ENCODE measurements around the gene COL11A1. TPM values are rescaled to one million over a fixed set of nuclear protein-coding genes. Genes with fewer than 3 reads are reported as not detected.

COL11A1 gene
- total RNA-seq, 1 experiment from 2014 or later: not detected

- intact Hi-C loops (cut with micrococcal nuclease; ENCODE audit: unreplicated experiment): no loop called here
- no peaks in the 10 kb centered on the region for H3K36me3 ChIP-seq (ENCODE audit: control insufficient read depth, insufficient read depth, low read length)
- H3K4me3 Mint-ChIP-seq (ENCODE audit: unreplicated experiment): no peak overlapping the region
- no peak overlapping the region for H3K4me3 ChIP-seq (ENCODE audit: low read depth, low read length)
- no peak overlapping the region for H3K27ac Mint-ChIP-seq (ENCODE audit: unreplicated experiment)
- CTCF ChIA-PET: no interaction called here
- POLR2A ChIA-PET: no interaction called here
- no peak for TF ChIP-seq CTCF (IDR thresholded peaks at IDR 0.05; ENCODE audit: insufficient read depth in 1 of 2, low read depth in 1 of 2, low read length in 1 of 2, severe bottlenecking in 1 of 2, unreplicated experiment in 1 of 2)
- H3K27me3 ChIP-seq (replicated peaks; ENCODE audit: control insufficient read depth, insufficient read depth, low read length): no peaks in the 10 kb centered on the region
- no peak for DNase-seq
- H3K36me3 Mint-ChIP-seq (ENCODE audit: insufficient read depth, unreplicated experiment): peaks cover 6% of the 10 kb centered on the region
- H3K4me1 Mint-ChIP-seq (ENCODE audit: low read depth, unreplicated experiment): peaks cover 13% of the 10 kb centered on the region
- no peaks in the 10 kb centered on the region for H3K27me3 Mint-ChIP-seq (ENCODE audit: insufficient read depth, unreplicated experiment)
- H3K4me1 ChIP-seq: peaks cover 27% of the 10 kb centered on the region
- no TSS peak for BruUV-seq (replicated peaks)
- H3K9me3 ChIP-seq: no peaks in the 10 kb centered on the region
- H3K9me3 Mint-ChIP-seq (ENCODE audit: unreplicated experiment): peaks cover 10% of the 10 kb centered on the region
Observed at GRCh38 chr1:102861247-102861646, 247.1 kb downstream of the COL11A1 start.

GRCh38 chr1:102858695-102859094, 249.6 kb downstream of the COL11A1 start:
- Mint-ChIP-seq H3K27ac (ENCODE audit: unreplicated experiment) (no peak overlapping the region), H3K36me3 (ENCODE audit: insufficient read depth, unreplicated experiment) (peaks cover 6% of the 10 kb centered on the region), H3K4me3 (ENCODE audit: unreplicated experiment) (peak overlapping the region; percentile 33), H3K27me3 (ENCODE audit: insufficient read depth, unreplicated experiment) (no peaks in the 10 kb centered on the region), H3K9me3 (ENCODE audit: unreplicated experiment) (peaks cover 24% of the 10 kb centered on the region), H3K4me1 (ENCODE audit: low read depth, unreplicated experiment) (peaks cover 12% of the 10 kb centered on the region)
- ChIA-PET POLR2A (no interaction called here), CTCF (no interaction called here)
- Histone ChIP-seq H3K4me1 (peaks cover 27% of the 10 kb centered on the region), H3K4me3 (ENCODE audit: low read depth, low read length) (no peak overlapping the region), H3K9me3 (no peaks in the 10 kb centered on the region), H3K27me3 (replicated peaks; ENCODE audit: control insufficient read depth, insufficient read depth, low read length) (no peaks in the 10 kb centered on the region), H3K36me3 (ENCODE audit: control insufficient read depth, insufficient read depth, low read length) (no peaks in the 10 kb centered on the region)
- intact Hi-C loops (cut with micrococcal nuclease; ENCODE audit: unreplicated experiment): loop anchor here (1.0 kb wide), 1 partner anchor 21 kb away; no protein-coding TSS in a partner anchor
- BruUV-seq (replicated peaks): no TSS peak
- peak; percentile 9 to 70 for DNase-seq
- no peak for TF ChIP-seq CTCF (IDR thresholded peaks at IDR 0.05; ENCODE audit: insufficient read depth in 1 of 2, low read depth in 1 of 2, low read length in 1 of 2, severe bottlenecking in 1 of 2, unreplicated experiment in 1 of 2)

GRCh38 chr1:102857251-102857650, 251.1 kb downstream of the COL11A1 start:
- Histone ChIP-seq H3K36me3 (ENCODE audit: control insufficient read depth, insufficient read depth, low read length) (no peaks in the 10 kb centered on the region), H3K27me3 (replicated peaks; ENCODE audit: control insufficient read depth, insufficient read depth, low read length) (no peaks in the 10 kb centered on the region), H3K9me3 (no peaks in the 10 kb centered on the region), H3K4me1 (peaks cover 27% of the 10 kb centered on the region), H3K4me3 (ENCODE audit: low read depth, low read length) (no peak overlapping the region)
- ChIA-PET CTCF (no interaction called here), POLR2A (no interaction called here)
- no peaks in the 10 kb centered on the region for H3K27me3 Mint-ChIP-seq (ENCODE audit: insufficient read depth, unreplicated experiment)
- H3K4me1 Mint-ChIP-seq (ENCODE audit: low read depth, unreplicated experiment): peaks cover 12% of the 10 kb centered on the region
- no peak overlapping the region for H3K4me3 Mint-ChIP-seq (ENCODE audit: unreplicated experiment)
- no peak for TF ChIP-seq CTCF (IDR thresholded peaks at IDR 0.05; ENCODE audit: insufficient read depth in 1 of 2, low read depth in 1 of 2, low read length in 1 of 2, severe bottlenecking in 1 of 2, unreplicated experiment in 1 of 2)
- DNase-seq: no peak
- H3K36me3 Mint-ChIP-seq (ENCODE audit: insufficient read depth, unreplicated experiment): peaks cover 6% of the 10 kb centered on the region
- no peak overlapping the region for H3K27ac Mint-ChIP-seq (ENCODE audit: unreplicated experiment)
- H3K9me3 Mint-ChIP-seq (ENCODE audit: unreplicated experiment): peaks cover 24% of the 10 kb centered on the region
- no TSS peak for BruUV-seq (replicated peaks)
- intact Hi-C loops (cut with micrococcal nuclease; ENCODE audit: unreplicated experiment): no loop called here
